ENCODE results near the gene ATP8B4.

The ATP8B4 gene

GRCh38 chr15:50150349-50150748, 31.3 kb upstream of the ATP8B4 start:
- Histone ChIP-seq H3K4me1 (ENCODE audit: insufficient read depth, low read length) (no peaks in the 10 kb centered on the region), H3K9ac (ENCODE audit: low read length) (no peak overlapping the region), H3K27ac (ENCODE audit: low read depth, low read length) (no peak overlapping the region), H3K27me3 (ENCODE audit: control insufficient read depth in 1 of 2, insufficient read depth in 2 of 2, low read length in 2 of 2) (no peaks in the 10 kb centered on the region), H3K4me3 (ENCODE audit: low read depth in 1 of 2, low read length in 2 of 2) (no peak overlapping the region), H3K36me3 (ENCODE audit: insufficient read depth, low read length) (no peaks in the 10 kb centered on the region), H3K9me3 (ENCODE audit: low read length) (no peaks in the 10 kb centered on the region)

- Histone ChIP-seq H3K36me3 (ENCODE audit: insufficient read depth, low read length) (no peaks in the 10 kb centered on the region), H3K9ac (ENCODE audit: low read length) (no peak overlapping the region), H3K27ac (ENCODE audit: low read depth, low read length) (no peak overlapping the region), H3K27me3 (ENCODE audit: control insufficient read depth in 1 of 2, insufficient read depth in 2 of 2, low read length in 2 of 2) (no peaks in the 10 kb centered on the region), H3K4me1 (ENCODE audit: insufficient read depth, low read length) (peaks cover 6% of the 10 kb centered on the region), H3K4me3 (ENCODE audit: low read depth in 1 of 2, low read length in 2 of 2) (no peak overlapping the region), H3K9me3 (ENCODE audit: low read length) (no peaks in the 10 kb centered on the region)
Observed at GRCh38 chr15:50149090-50149489, 30.1 kb upstream of the ATP8B4 start.

GRCh38 chr15:50148362-50148963, 29.4 kb upstream of the ATP8B4 start:
- peaks cover 6% of the 10 kb centered on the region for H3K4me1 ChIP-seq (ENCODE audit: insufficient read depth, low read length)
- no peak overlapping the region for H3K4me3 ChIP-seq (ENCODE audit: low read depth in 1 of 2, low read length in 2 of 2)
- H3K27me3 ChIP-seq (ENCODE audit: control insufficient read depth in 1 of 2, insufficient read depth in 2 of 2, low read length in 2 of 2): no peaks in the 10 kb centered on the region
- H3K9ac ChIP-seq (ENCODE audit: low read length): no peak overlapping the region
- H3K36me3 ChIP-seq (ENCODE audit: insufficient read depth, low read length): no peaks in the 10 kb centered on the region
- no peaks in the 10 kb centered on the region for H3K9me3 ChIP-seq (ENCODE audit: low read length)
- no peak overlapping the region for H3K27ac ChIP-seq (ENCODE audit: low read depth, low read length)

GRCh38 chr15:50146632-50147031, 27.6 kb upstream of the ATP8B4 start:
- no peaks in the 10 kb centered on the region for H3K36me3 ChIP-seq (ENCODE audit: insufficient read depth, low read length)
- H3K4me3 ChIP-seq (ENCODE audit: low read depth in 1 of 2, low read length in 2 of 2): no peak overlapping the region
- H3K27ac ChIP-seq (ENCODE audit: low read depth, low read length): no peak overlapping the region
- H3K4me1 ChIP-seq (ENCODE audit: insufficient read depth, low read length): peaks cover 6% of the 10 kb centered on the region
- no peaks in the 10 kb centered on the region for H3K27me3 ChIP-seq (ENCODE audit: control insufficient read depth in 1 of 2, insufficient read depth in 2 of 2, low read length in 2 of 2)
- H3K9ac ChIP-seq (ENCODE audit: low read length): no peak overlapping the region
- H3K9me3 ChIP-seq (ENCODE audit: low read length): no peaks in the 10 kb centered on the region

GRCh38 chr15:50145451-50145872, 26.4 kb upstream of the ATP8B4 start:
- Histone ChIP-seq H3K9me3 (ENCODE audit: low read length) (no peaks in the 10 kb centered on the region), H3K9ac (ENCODE audit: low read length) (no peak overlapping the region), H3K27me3 (ENCODE audit: control insufficient read depth in 1 of 2, insufficient read depth in 2 of 2, low read length in 2 of 2) (no peaks in the 10 kb centered on the region), H3K27ac (ENCODE audit: low read depth, low read length) (no peak overlapping the region), H3K4me1 (ENCODE audit: insufficient read depth, low read length) (peaks cover 6% of the 10 kb centered on the region), H3K36me3 (ENCODE audit: insufficient read depth, low read length) (no peaks in the 10 kb centered on the region), H3K4me3 (ENCODE audit: low read depth in 1 of 2, low read length in 2 of 2) (no peak overlapping the region)

- no peaks in the 10 kb centered on the region for H3K36me3 ChIP-seq (ENCODE audit: insufficient read depth, low read length)
Observed at GRCh38 chr15:50144341-50145120, 25.5 kb upstream of the ATP8B4 start.

GRCh38 chr15:50143255-50143860, 24.3 kb upstream of the ATP8B4 start:
- no peak overlapping the region for H3K27ac ChIP-seq (ENCODE audit: low read depth, low read length)
- H3K27me3 ChIP-seq (ENCODE audit: control insufficient read depth in 1 of 2, insufficient read depth in 2 of 2, low read length in 2 of 2): no peaks in the 10 kb centered on the region
- H3K36me3 ChIP-seq (ENCODE audit: insufficient read depth, low read length): no peaks in the 10 kb centered on the region
- H3K9me3 ChIP-seq (ENCODE audit: low read length): no peaks in the 10 kb centered on the region
- no peak overlapping the region for H3K9ac ChIP-seq (ENCODE audit: low read length)
- H3K4me1 ChIP-seq (ENCODE audit: insufficient read depth, low read length): peaks cover 6% of the 10 kb centered on the region
- no peak overlapping the region for H3K4me3 ChIP-seq (ENCODE audit: low read depth in 1 of 2, low read length in 2 of 2)

More at GRCh38 chr15:50144341-50145120, 25.5 kb upstream of the ATP8B4 start:
- no peak overlapping the region for H3K4me3 ChIP-seq (ENCODE audit: low read depth in 1 of 2, low read length in 2 of 2)
- H3K9ac ChIP-seq (ENCODE audit: low read length): no peak overlapping the region
- H3K27ac ChIP-seq (ENCODE audit: low read depth, low read length): no peak overlapping the region
- peaks cover 6% of the 10 kb centered on the region for H3K4me1 ChIP-seq (ENCODE audit: insufficient read depth, low read length)
- no peaks in the 10 kb centered on the region for H3K27me3 ChIP-seq (ENCODE audit: control insufficient read depth in 1 of 2, insufficient read depth in 2 of 2, low read length in 2 of 2)
- H3K9me3 ChIP-seq (ENCODE audit: low read length): no peaks in the 10 kb centered on the region

GRCh38 chr15:50141856-50142255, 22.8 kb upstream of the ATP8B4 start:
- peaks cover 9% of the 10 kb centered on the region for H3K4me1 ChIP-seq (ENCODE audit: insufficient read depth, low read length)
- no peak overlapping the region for H3K27ac ChIP-seq (ENCODE audit: low read depth, low read length)
- H3K36me3 ChIP-seq (ENCODE audit: insufficient read depth, low read length): no peaks in the 10 kb centered on the region
- no peaks in the 10 kb centered on the region for H3K9me3 ChIP-seq (ENCODE audit: low read length)
- H3K4me3 ChIP-seq (ENCODE audit: low read depth in 1 of 2, low read length in 2 of 2): no peak overlapping the region
- H3K27me3 ChIP-seq (ENCODE audit: control insufficient read depth in 1 of 2, insufficient read depth in 2 of 2, low read length in 2 of 2): no peaks in the 10 kb centered on the region
- no peak overlapping the region for H3K9ac ChIP-seq (ENCODE audit: low read length)

GRCh38 chr15:50140983-50141382, 21.9 kb upstream of the ATP8B4 start:
- no peak overlapping the region for H3K27ac ChIP-seq (ENCODE audit: low read depth, low read length)
- no peaks in the 10 kb centered on the region for H3K36me3 ChIP-seq (ENCODE audit: insufficient read depth, low read length)
- H3K4me1 ChIP-seq (ENCODE audit: insufficient read depth, low read length): peaks cover 18% of the 10 kb centered on the region
- no peak overlapping the region for H3K4me3 ChIP-seq (ENCODE audit: low read depth in 1 of 2, low read length in 2 of 2)
- no peaks in the 10 kb centered on the region for H3K9me3 ChIP-seq (ENCODE audit: low read length)
- no peaks in the 10 kb centered on the region for H3K27me3 ChIP-seq (ENCODE audit: control insufficient read depth in 1 of 2, insufficient read depth in 2 of 2, low read length in 2 of 2)
- H3K9ac ChIP-seq (ENCODE audit: low read length): no peak overlapping the region

GRCh38 chr15:50140098-50140497, 21.1 kb upstream of the ATP8B4 start:
- H3K9ac ChIP-seq (ENCODE audit: low read length): no peak overlapping the region
- peaks cover 26% of the 10 kb centered on the region for H3K4me1 ChIP-seq (ENCODE audit: insufficient read depth, low read length)
- no peak overlapping the region for H3K27ac ChIP-seq (ENCODE audit: low read depth, low read length)
- no peaks in the 10 kb centered on the region for H3K27me3 ChIP-seq (ENCODE audit: control insufficient read depth in 1 of 2, insufficient read depth in 2 of 2, low read length in 2 of 2)
- no peak overlapping the region for H3K4me3 ChIP-seq (ENCODE audit: low read depth in 1 of 2, low read length in 2 of 2)
- H3K9me3 ChIP-seq (ENCODE audit: low read length): no peaks in the 10 kb centered on the region
- H3K36me3 ChIP-seq (ENCODE audit: insufficient read depth, low read length): no peaks in the 10 kb centered on the region

- Histone ChIP-seq H3K27me3 (ENCODE audit: control insufficient read depth in 1 of 2, insufficient read depth in 2 of 2, low read length in 2 of 2) (no peaks in the 10 kb centered on the region), H3K4me3 (ENCODE audit: low read depth in 1 of 2, low read length in 2 of 2) (no peak overlapping the region), H3K36me3 (ENCODE audit: insufficient read depth, low read length) (no peaks in the 10 kb centered on the region), H3K9ac (ENCODE audit: low read length) (no peak overlapping the region), H3K27ac (ENCODE audit: low read depth, low read length) (no peak overlapping the region), H3K4me1 (ENCODE audit: insufficient read depth, low read length) (peaks cover 30% of the 10 kb centered on the region), H3K9me3 (ENCODE audit: low read length) (no peaks in the 10 kb centered on the region)
Observed at GRCh38 chr15:50138391-50138790, 19.4 kb upstream of the ATP8B4 start.
